IPS-18a (cell line): ENCODE data around the gene LIFR.

Experiments
- H3K27ac ChIP-seq: one replicate; pipeline ENCODE4 v1.5.1; 2013; ENCODE audit warnings: low read length
- H3K27me3 ChIP-seq: one replicate; pipeline ENCODE4 v1.6.1; 2013; ENCODE audit warnings: mild to moderate bottlenecking, low read length; ENCODE audit not compliant: control insufficient read depth, insufficient read depth
- H3K36me3 ChIP-seq: one replicate; pipeline ENCODE4 v1.6.1; 2013; ENCODE audit warnings: low read depth, low read length; ENCODE audit not compliant: control insufficient read depth
- H3K4me1 ChIP-seq: one replicate; pipeline ENCODE4 v1.6.1; 2013; ENCODE audit warnings: low read depth, low read length; ENCODE audit not compliant: control insufficient read depth
- H3K4me3 ChIP-seq: one replicate; pipeline ENCODE4 v1.5.1; 2013; ENCODE audit warnings: low read length
- H3K9ac ChIP-seq: one replicate; pipeline ENCODE4 v1.6.1; 2013; ENCODE audit warnings: mild to moderate bottlenecking, low read length, moderate library complexity
- H3K9me3 ChIP-seq: one replicate; pipeline ENCODE4 v1.6.1; 2013; ENCODE audit warnings: low read depth, low read length; ENCODE audit not compliant: control insufficient read depth

The LIFR gene

GRCh38 chr5:38598296-38598993 lies 42.0 kb upstream of the LIFR start:
- H3K36me3 ChIP-seq: no peaks in the 10 kb centered on the region
- no peak overlapping the region for H3K9ac ChIP-seq
- no peak overlapping the region for H3K4me3 ChIP-seq
- no peak overlapping the region for H3K27ac ChIP-seq
- no peaks in the 10 kb centered on the region for H3K4me1 ChIP-seq
- H3K27me3 ChIP-seq: no peaks in the 10 kb centered on the region
- H3K9me3 ChIP-seq: no peaks in the 10 kb centered on the region

- H3K9ac ChIP-seq: no peak overlapping the region
- H3K4me1 ChIP-seq: no peaks in the 10 kb centered on the region
- H3K36me3 ChIP-seq: no peaks in the 10 kb centered on the region
- H3K4me3 ChIP-seq: no peak overlapping the region
- H3K27me3 ChIP-seq: no peaks in the 10 kb centered on the region
- H3K27ac ChIP-seq: no peak overlapping the region
- no peaks in the 10 kb centered on the region for H3K9me3 ChIP-seq
Measured at GRCh38 chr5:38596981-38597380, 40.5 kb upstream of the LIFR start.

GRCh38 chr5:38595132-38595745 lies 38.8 kb upstream of the LIFR start:
- Histone ChIP-seq H3K9ac (no peak overlapping the region), H3K27me3 (no peaks in the 10 kb centered on the region), H3K27ac (no peak overlapping the region), H3K4me1 (no peaks in the 10 kb centered on the region), H3K4me3 (no peak overlapping the region), H3K36me3 (no peaks in the 10 kb centered on the region), H3K9me3 (no peaks in the 10 kb centered on the region)

- H3K27ac ChIP-seq: no peak overlapping the region
- no peaks in the 10 kb centered on the region for H3K36me3 ChIP-seq
- H3K9ac ChIP-seq: no peak overlapping the region
- H3K4me1 ChIP-seq: no peaks in the 10 kb centered on the region
- no peaks in the 10 kb centered on the region for H3K9me3 ChIP-seq
- H3K27me3 ChIP-seq: no peaks in the 10 kb centered on the region
- H3K4me3 ChIP-seq: no peak overlapping the region
Measured at GRCh38 chr5:38593959-38594358, 37.5 kb upstream of the LIFR start.

GRCh38 chr5:38591523-38591849 lies 35.0 kb upstream of the LIFR start:
- Histone ChIP-seq H3K27me3 (no peaks in the 10 kb centered on the region), H3K9me3 (no peaks in the 10 kb centered on the region), H3K36me3 (no peaks in the 10 kb centered on the region), H3K27ac (no peak overlapping the region), H3K9ac (no peak overlapping the region), H3K4me3 (no peak overlapping the region), H3K4me1 (no peaks in the 10 kb centered on the region)

GRCh38 chr5:38590838-38591522 lies 34.5 kb upstream of the LIFR start:
- Histone ChIP-seq H3K4me1 (no peaks in the 10 kb centered on the region), H3K27me3 (no peaks in the 10 kb centered on the region), H3K27ac (no peak overlapping the region), H3K4me3 (no peak overlapping the region), H3K9me3 (no peaks in the 10 kb centered on the region), H3K36me3 (no peaks in the 10 kb centered on the region), H3K9ac (no peak overlapping the region)

- H3K9me3 ChIP-seq: no peaks in the 10 kb centered on the region
- no peaks in the 10 kb centered on the region for H3K4me1 ChIP-seq
- H3K4me3 ChIP-seq: no peak overlapping the region
- H3K27ac ChIP-seq: no peak overlapping the region
- no peak overlapping the region for H3K9ac ChIP-seq
- H3K36me3 ChIP-seq: no peaks in the 10 kb centered on the region
- H3K27me3 ChIP-seq: no peaks in the 10 kb centered on the region
Measured at GRCh38 chr5:38589629-38590028, 33.2 kb upstream of the LIFR start.

- no peak overlapping the region for H3K9ac ChIP-seq
- no peaks in the 10 kb centered on the region for H3K9me3 ChIP-seq
- H3K4me3 ChIP-seq: no peak overlapping the region
- no peaks in the 10 kb centered on the region for H3K27me3 ChIP-seq
- H3K4me1 ChIP-seq: no peaks in the 10 kb centered on the region
- no peaks in the 10 kb centered on the region for H3K36me3 ChIP-seq
- H3K27ac ChIP-seq: no peak overlapping the region
Measured at GRCh38 chr5:38585816-38586215, 29.4 kb upstream of the LIFR start.

- Histone ChIP-seq H3K36me3 (no peaks in the 10 kb centered on the region), H3K27me3 (no peaks in the 10 kb centered on the region), H3K4me1 (no peaks in the 10 kb centered on the region), H3K9ac (no peak overlapping the region), H3K4me3 (no peak overlapping the region), H3K9me3 (no peaks in the 10 kb centered on the region), H3K27ac (no peak overlapping the region)
Measured at GRCh38 chr5:38583500-38583899, 27.1 kb upstream of the LIFR start.

- no peak overlapping the region for H3K9ac ChIP-seq
- no peak overlapping the region for H3K27ac ChIP-seq
- no peaks in the 10 kb centered on the region for H3K27me3 ChIP-seq
- no peaks in the 10 kb centered on the region for H3K9me3 ChIP-seq
- H3K4me3 ChIP-seq: no peak overlapping the region
- H3K4me1 ChIP-seq: no peaks in the 10 kb centered on the region
- H3K36me3 ChIP-seq: no peaks in the 10 kb centered on the region
Measured at GRCh38 chr5:38582975-38583319, 26.5 kb upstream of the LIFR start.

GRCh38 chr5:38582293-38582974 lies 26.0 kb upstream of the LIFR start:
- Histone ChIP-seq H3K4me1 (no peaks in the 10 kb centered on the region), H3K9ac (no peak overlapping the region), H3K36me3 (no peaks in the 10 kb centered on the region), H3K9me3 (no peaks in the 10 kb centered on the region), H3K27ac (no peak overlapping the region), H3K4me3 (no peak overlapping the region), H3K27me3 (no peaks in the 10 kb centered on the region)
